Osteocyte (in vitro differentiated cells): Measurements from ENCODE around the gene KRT17. TPM values are rescaled to one million over a fixed set of nuclear protein-coding genes. Genes with fewer than 3 reads are reported as not detected.
"Not testable (repeated sequence)": the region's sequence is repeated elsewhere in the genome, so short reads cannot be mapped to it uniquely, and the experiment has no call there.

ENCODE experiments used
- DNase-seq: peaks from one replicate; pipeline ENCODE4 v3.0.0; 2021; ENCODE audit warnings: mixed read lengths; ENCODE audit not compliant: unreplicated experiment; ENCODE audit errors: extremely low spot score
- H3K27ac Mint-ChIP-seq: one replicate; pipeline ENCODE4 v1.8.0; 2021; ENCODE audit warnings: mild to moderate bottlenecking, mixed read lengths; ENCODE audit not compliant: unreplicated experiment
- H3K27me3 Mint-ChIP-seq: one replicate; pipeline ENCODE4 v1.8.0; 2021; ENCODE audit warnings: mixed read lengths; ENCODE audit not compliant: unreplicated experiment
- H3K36me3 Mint-ChIP-seq: one replicate; pipeline ENCODE4 v1.8.0; 2021; ENCODE audit warnings: mixed read lengths; ENCODE audit not compliant: unreplicated experiment
- H3K4me1 Mint-ChIP-seq: one replicate; pipeline ENCODE4 v1.8.0; 2021; ENCODE audit warnings: mixed read lengths; ENCODE audit not compliant: unreplicated experiment
- H3K4me3 Mint-ChIP-seq: one replicate; pipeline ENCODE4 v1.8.0; 2021; ENCODE audit warnings: mild to moderate bottlenecking, moderate library complexity, mixed read lengths; ENCODE audit not compliant: unreplicated experiment
- H3K9me3 Mint-ChIP-seq: one replicate; pipeline ENCODE4 v1.8.0; 2021; ENCODE audit warnings: mixed read lengths; ENCODE audit not compliant: unreplicated experiment
- CTCF ChIP-seq: fragments of 200-600 bp; sonication (generic); IDR thresholded peaks from 2 replicates; pipeline ENCODE4 v1.5.0; 2021; ENCODE audit warnings: antibody characterized with exemption, mild to moderate bottlenecking, moderate library complexity
- total RNA-seq: library from RNA; stranded (reverse); gene quantifications from 2 replicates; pipeline ENCODE4 v1.2.1, GENCODE V29; 2021

KRT17 gene
- total RNA-seq, 1 donor from 2014 or later: 40.5 TPM

GRCh38 chr17:41632482-41633105 lies 8.2 kb upstream of the KRT17 start:
- H3K4me3 Mint-ChIP-seq: no peak overlapping the region
- H3K27ac Mint-ChIP-seq: no peak overlapping the region
- TF ChIP-seq CTCF: no peak
- H3K36me3 Mint-ChIP-seq: no peaks in the 10 kb centered on the region
- no peaks in the 10 kb centered on the region for H3K27me3 Mint-ChIP-seq
- no peak for DNase-seq
- no peaks in the 10 kb centered on the region for H3K9me3 Mint-ChIP-seq
- H3K4me1 Mint-ChIP-seq: peaks cover 11% of the 10 kb centered on the region

- no peak overlapping the region for H3K27ac Mint-ChIP-seq
- no peaks in the 10 kb centered on the region for H3K9me3 Mint-ChIP-seq
- peaks cover 18% of the 10 kb centered on the region for H3K4me1 Mint-ChIP-seq
- no peaks in the 10 kb centered on the region for H3K27me3 Mint-ChIP-seq
- DNase-seq: no peak
- H3K4me3 Mint-ChIP-seq: no peak overlapping the region
- no peak for TF ChIP-seq CTCF
- no peaks in the 10 kb centered on the region for H3K36me3 Mint-ChIP-seq
Measured at GRCh38 chr17:41631898-41632285, 7.5 kb upstream of the KRT17 start.

GRCh38 chr17:41631025-41631897 lies 6.9 kb upstream of the KRT17 start:
- H3K27ac Mint-ChIP-seq: no peak overlapping the region
- no peak for DNase-seq
- no peaks in the 10 kb centered on the region for H3K36me3 Mint-ChIP-seq
- H3K4me3 Mint-ChIP-seq: no peak overlapping the region
- H3K4me1 Mint-ChIP-seq: peaks cover 25% of the 10 kb centered on the region
- TF ChIP-seq CTCF: no peak
- H3K27me3 Mint-ChIP-seq: no peaks in the 10 kb centered on the region
- no peaks in the 10 kb centered on the region for H3K9me3 Mint-ChIP-seq

GRCh38 chr17:41629826-41630670 lies 5.7 kb upstream of the KRT17 start:
- Mint-ChIP-seq H3K27me3 (no peaks in the 10 kb centered on the region), H3K36me3 (no peaks in the 10 kb centered on the region), H3K4me3 (no peak overlapping the region), H3K4me1 (peaks cover 29% of the 10 kb centered on the region), H3K9me3 (no peaks in the 10 kb centered on the region), H3K27ac (no peak overlapping the region)
- no peak for TF ChIP-seq CTCF
- DNase-seq: no peak

GRCh38 chr17:41629316-41629715 lies 4.9 kb upstream of the KRT17 start:
- Mint-ChIP-seq H3K27ac (no peak overlapping the region), H3K4me3 (no peak overlapping the region), H3K36me3 (no peaks in the 10 kb centered on the region), H3K4me1 (peaks cover 33% of the 10 kb centered on the region), H3K9me3 (no peaks in the 10 kb centered on the region), H3K27me3 (no peaks in the 10 kb centered on the region)
- DNase-seq: no peak
- no peak for TF ChIP-seq CTCF

GRCh38 chr17:41628621-41629255 lies 4.4 kb upstream of the KRT17 start:
- not testable (repeated sequence) for DNase-seq

GRCh38 chr17:41628073-41628370 lies 3.6 kb upstream of the KRT17 start:
- H3K27ac Mint-ChIP-seq, H3K27me3 Mint-ChIP-seq, H3K36me3 Mint-ChIP-seq, H3K9me3 Mint-ChIP-seq, DNase-seq: not testable (repeated sequence)
- H3K4me1 Mint-ChIP-seq: peaks cover 45% of the 10 kb centered on the region
- H3K4me3 Mint-ChIP-seq: peak overlapping the region; percentile 6

More at GRCh38 chr17:41628621-41629255, 4.4 kb upstream of the KRT17 start:
- not testable (repeated sequence) for H3K27ac Mint-ChIP-seq, H3K36me3 Mint-ChIP-seq, H3K9me3 Mint-ChIP-seq, H3K4me3 Mint-ChIP-seq, H3K27me3 Mint-ChIP-seq
- peaks cover 38% of the 10 kb centered on the region for H3K4me1 Mint-ChIP-seq
